ENCODE measurements around the gene WNK1.

The WNK1 gene

GRCh38 chr12:863285-863684, 110.9 kb downstream of the WNK1 start:
- DNase-seq = no peak

- no peak for DNase-seq
These were observed 113.2 kb downstream of the WNK1 start for GRCh38 chr12:865614-866013.

GRCh38 chr12:867905-868304, 115.5 kb downstream of the WNK1 start:
- no peak for DNase-seq

- DNase-seq = no peak
These were observed 116.3 kb downstream of the WNK1 start for GRCh38 chr12:868722-869121.

- DNase-seq = peak in 2 of 5 experiments; percentile 16 to 29
These were observed 118.0 kb downstream of the WNK1 start for GRCh38 chr12:870378-870777.

GRCh38 chr12:873954-874353, 121.6 kb downstream of the WNK1 start:
- peak in 1 of 5 experiments; percentile 55 for DNase-seq

- no peak for DNase-seq
These were observed 127.3 kb downstream of the WNK1 start for GRCh38 chr12:879641-880040.

- no peak for DNase-seq
These were observed 128.3 kb downstream of the WNK1 start for GRCh38 chr12:880656-881055.

GRCh38 chr12:884746-885414, 132.5 kb downstream of the WNK1 start:
- DNase-seq = no peak

GRCh38 chr12:885701-886100, 133.3 kb downstream of the WNK1 start:
- no peak for DNase-seq

GRCh38 chr12:886206-886605, 133.8 kb downstream of the WNK1 start:
- no peak for DNase-seq

GRCh38 chr12:894226-894625, 141.8 kb downstream of the WNK1 start:
- DNase-seq = no peak

- no peak for DNase-seq
These were observed 143.7 kb downstream of the WNK1 start for GRCh38 chr12:896031-896430.

- no peak for DNase-seq
These were observed 145.0 kb downstream of the WNK1 start for GRCh38 chr12:897386-897785.

GRCh38 chr12:902581-902980, 150.2 kb downstream of the WNK1 start:
- DNase-seq = no peak

GRCh38 chr12:903055-903454, 150.7 kb downstream of the WNK1 start:
- no peak for DNase-seq

GRCh38 chr12:904010-904414, 151.6 kb downstream of the WNK1 start:
- no peak for DNase-seq

GRCh38 chr12:905261-906031, 153.1 kb downstream of the WNK1 start:
- peak in 2 of 5 experiments; percentile 13 to 62 for DNase-seq

GRCh38 chr12:906062-906585, 153.7 kb downstream of the WNK1 start:
- DNase-seq = peak in 2 of 5 experiments; percentile 6 to 19

GRCh38 chr12:907413-908185, 155.2 kb downstream of the WNK1 start:
- DNase-seq = no peak

GRCh38 chr12:909861-910260, 157.5 kb downstream of the WNK1 start:
- no peak for DNase-seq

GRCh38 chr12:910416-910815, 158.0 kb downstream of the WNK1 start:
- DNase-seq = no peak

GRCh38 chr12:911191-911826, 158.9 kb downstream of the WNK1 start:
- DNase-seq = no peak
